Measurements from ENCODE around the gene HEATR5A. TPM values are rescaled to one million over a fixed set of nuclear protein-coding genes. Genes with fewer than 3 reads are reported as not detected.

HEATR5A gene
- total and polyA plus RNA-seq, 2 of the 13 experiments (the other 11 are each of a cell fraction or from before 2014, with no cell fraction given): 36.4 to 105 TPM

DNA sequence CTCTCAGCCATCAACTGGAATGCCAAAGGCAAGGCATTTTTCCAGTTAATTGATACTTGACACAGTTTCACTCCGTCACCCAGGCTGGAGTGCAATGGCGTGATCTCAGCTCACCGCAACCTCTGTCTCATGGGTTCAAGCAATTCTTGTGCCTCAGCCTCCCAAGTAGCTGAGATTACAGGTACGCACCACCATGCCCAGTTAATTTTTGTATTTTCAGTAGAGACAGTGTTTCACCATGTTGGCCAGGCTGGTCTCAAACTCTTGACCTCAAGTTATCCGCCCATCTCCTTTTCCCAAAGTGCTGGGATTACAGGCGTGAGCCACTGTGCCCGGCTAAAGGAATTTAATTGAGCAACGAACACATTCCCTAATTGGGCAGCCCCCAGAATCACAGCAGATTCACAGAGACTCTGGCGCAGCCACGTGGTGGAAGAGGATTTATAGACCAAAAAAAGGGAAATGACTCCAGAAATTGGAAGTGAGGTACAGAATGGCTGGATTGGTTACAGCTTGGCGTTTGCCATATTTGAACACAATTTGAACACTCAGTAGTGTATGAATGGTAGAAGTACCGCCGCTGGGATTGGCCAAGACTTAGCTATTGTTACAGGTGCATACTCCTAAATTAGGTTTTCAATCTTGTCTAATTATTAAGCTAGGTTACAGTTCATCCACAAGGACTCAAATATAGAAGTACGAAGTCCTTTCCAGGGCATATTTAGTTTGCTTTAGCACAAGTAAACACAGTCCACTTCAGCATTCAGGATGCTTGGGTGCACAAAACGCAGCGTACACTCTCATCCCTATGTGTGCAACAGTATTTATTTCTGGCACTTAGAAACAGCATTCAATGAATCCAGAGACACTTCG, 162.6 kb downstream of the HEATR5A start (continued):
- TF ChIP-seq, protein P1, sequence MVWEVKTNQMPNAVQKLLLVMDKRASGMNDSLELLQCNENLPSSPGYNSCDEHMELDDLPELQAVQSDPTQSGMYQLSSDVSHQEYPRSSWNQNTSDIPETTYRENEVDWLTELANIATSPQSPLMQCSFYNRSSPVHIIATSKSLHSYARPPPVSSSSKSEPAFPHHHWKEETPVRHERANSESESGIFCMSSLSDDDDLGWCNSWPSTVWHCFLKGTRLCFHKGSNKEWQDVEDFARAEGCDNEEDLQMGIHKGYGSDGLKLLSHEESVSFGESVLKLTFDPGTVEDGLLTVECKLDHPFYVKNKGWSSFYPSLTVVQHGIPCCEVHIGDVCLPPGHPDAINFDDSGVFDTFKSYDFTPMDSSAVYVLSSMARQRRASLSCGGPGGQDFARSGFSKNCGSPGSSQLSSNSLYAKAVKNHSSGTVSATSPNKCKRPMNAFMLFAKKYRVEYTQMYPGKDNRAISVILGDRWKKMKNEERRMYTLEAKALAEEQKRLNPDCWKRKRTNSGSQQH (CRISPR knock-in tag; IDR thresholded peaks at IDR 0.05; ENCODE audit: low read depth): peak; percentile 27; the same call in 1 of the 2 replicates
- TF ChIP-seq SMAD1 (CRISPR knock-in tag; IDR thresholded peaks at IDR 0.05; ENCODE audit: borderline replicate concordance, low read depth) (0 out of 2 replicates have a peak, but pooled peaks have one; percentile 18), KLF11 (CRISPR knock-in tag; IDR thresholded peaks at IDR 0.05) (peak; percentile 31; the same call in 1 of the 2 replicates)
- TF ChIP-seq, protein P2, sequence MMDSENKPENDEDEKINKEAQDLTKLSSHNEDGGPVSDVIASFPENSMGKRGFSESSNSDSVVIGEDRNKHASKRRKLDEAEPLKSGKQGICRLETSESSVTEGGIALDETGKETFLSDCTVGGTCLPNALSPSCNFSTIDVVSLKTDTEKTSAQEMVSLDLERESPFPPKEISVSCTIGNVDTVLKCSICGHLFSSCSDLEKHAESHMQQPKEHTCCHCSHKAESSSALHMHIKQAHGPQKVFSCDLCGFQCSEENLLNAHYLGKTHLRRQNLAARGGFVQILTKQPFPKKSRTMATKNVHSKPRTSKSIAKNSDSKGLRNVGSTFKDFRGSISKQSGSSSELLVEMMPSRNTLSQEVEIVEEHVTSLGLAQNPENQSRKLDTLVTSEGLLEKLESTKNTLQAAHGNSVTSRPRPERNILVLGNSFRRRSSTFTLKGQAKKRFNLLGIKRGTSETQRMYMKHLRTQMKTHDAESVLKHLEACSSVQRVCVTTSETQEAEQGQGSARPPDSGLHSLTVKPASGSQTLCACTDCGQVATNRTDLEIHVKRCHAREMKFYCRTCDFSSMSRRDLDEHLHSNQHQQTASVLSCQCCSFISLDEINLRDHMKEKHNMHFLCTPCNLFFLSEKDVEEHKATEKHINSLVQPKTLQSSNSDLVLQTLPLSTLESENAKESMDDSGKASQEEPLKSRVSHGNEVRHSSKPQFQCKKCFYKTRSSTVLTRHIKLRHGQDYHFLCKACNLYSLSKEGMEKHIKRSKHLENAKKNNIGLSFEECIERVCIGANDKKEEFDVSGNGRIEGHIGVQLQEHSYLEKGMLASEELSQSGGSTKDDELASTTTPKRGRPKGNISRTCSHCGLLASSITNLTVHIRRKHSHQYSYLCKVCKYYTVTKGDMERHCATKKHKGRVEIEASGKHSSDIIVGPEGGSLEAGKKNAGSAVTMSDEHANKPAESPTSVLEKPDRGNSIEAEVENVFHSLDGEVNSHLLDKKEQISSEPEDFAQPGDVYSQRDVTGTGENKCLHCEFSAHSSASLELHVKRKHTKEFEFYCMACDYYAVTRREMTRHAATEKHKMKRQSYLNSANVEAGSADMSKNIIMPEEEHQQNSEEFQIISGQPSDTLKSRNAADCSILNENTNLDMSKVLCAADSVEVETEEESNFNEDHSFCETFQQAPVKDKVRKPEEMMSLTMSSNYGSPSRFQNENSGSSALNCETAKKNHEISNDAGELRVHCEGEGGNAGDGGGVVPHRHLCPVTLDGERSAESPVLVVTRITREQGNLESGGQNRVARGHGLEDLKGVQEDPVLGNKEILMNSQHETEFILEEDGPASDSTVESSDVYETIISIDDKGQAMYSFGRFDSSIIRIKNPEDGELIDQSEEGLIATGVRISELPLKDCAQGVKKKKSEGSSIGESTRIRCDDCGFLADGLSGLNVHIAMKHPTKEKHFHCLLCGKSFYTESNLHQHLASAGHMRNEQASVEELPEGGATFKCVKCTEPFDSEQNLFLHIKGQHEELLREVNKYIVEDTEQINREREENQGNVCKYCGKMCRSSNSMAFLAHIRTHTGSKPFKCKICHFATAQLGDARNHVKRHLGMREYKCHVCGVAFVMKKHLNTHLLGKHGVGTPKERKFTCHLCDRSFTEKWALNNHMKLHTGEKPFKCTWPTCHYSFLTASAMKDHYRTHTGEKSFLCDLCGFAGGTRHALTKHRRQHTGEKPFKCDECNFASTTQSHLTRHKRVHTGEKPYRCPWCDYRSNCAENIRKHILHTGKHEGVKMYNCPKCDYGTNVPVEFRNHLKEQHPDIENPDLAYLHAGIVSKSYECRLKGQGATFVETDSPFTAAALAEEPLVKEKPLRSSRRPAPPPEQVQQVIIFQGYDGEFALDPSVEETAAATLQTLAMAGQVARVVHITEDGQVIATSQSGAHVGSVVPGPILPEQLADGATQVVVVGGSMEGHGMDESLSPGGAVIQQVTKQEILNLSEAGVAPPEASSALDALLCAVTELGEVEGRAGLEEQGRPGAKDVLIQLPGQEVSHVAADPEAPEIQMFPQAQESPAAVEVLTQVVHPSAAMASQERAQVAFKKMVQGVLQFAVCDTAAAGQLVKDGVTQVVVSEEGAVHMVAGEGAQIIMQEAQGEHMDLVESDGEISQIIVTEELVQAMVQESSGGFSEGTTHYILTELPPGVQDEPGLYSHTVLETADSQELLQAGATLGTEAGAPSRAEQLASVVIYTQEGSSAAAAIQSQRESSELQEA (CRISPR knock-in tag; IDR thresholded peaks at IDR 0.05; ENCODE audit: not compliant biosample characterization): peak; percentile 45
- TF ChIP-seq, protein P3, sequence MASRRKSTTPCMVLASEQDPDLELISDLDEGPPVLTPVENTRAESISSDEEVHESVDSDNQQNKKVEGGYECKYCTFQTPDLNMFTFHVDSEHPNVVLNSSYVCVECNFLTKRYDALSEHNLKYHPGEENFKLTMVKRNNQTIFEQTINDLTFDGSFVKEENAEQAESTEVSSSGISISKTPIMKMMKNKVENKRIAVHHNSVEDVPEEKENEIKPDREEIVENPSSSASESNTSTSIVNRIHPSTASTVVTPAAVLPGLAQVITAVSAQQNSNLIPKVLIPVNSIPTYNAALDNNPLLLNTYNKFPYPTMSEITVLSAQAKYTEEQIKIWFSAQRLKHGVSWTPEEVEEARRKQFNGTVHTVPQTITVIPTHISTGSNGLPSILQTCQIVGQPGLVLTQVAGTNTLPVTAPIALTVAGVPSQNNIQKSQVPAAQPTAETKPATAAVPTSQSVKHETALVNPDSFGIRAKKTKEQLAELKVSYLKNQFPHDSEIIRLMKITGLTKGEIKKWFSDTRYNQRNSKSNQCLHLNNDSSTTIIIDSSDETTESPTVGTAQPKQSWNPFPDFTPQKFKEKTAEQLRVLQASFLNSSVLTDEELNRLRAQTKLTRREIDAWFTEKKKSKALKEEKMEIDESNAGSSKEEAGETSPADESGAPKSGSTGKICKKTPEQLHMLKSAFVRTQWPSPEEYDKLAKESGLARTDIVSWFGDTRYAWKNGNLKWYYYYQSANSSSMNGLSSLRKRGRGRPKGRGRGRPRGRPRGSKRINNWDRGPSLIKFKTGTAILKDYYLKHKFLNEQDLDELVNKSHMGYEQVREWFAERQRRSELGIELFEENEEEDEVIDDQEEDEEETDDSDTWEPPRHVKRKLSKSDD (CRISPR knock-in tag; IDR thresholded peaks at IDR 0.05; ENCODE audit: low read depth): peak; percentile 81; the same call in 1 of the 2 replicates
- TF ChIP-seq, protein P4, sequence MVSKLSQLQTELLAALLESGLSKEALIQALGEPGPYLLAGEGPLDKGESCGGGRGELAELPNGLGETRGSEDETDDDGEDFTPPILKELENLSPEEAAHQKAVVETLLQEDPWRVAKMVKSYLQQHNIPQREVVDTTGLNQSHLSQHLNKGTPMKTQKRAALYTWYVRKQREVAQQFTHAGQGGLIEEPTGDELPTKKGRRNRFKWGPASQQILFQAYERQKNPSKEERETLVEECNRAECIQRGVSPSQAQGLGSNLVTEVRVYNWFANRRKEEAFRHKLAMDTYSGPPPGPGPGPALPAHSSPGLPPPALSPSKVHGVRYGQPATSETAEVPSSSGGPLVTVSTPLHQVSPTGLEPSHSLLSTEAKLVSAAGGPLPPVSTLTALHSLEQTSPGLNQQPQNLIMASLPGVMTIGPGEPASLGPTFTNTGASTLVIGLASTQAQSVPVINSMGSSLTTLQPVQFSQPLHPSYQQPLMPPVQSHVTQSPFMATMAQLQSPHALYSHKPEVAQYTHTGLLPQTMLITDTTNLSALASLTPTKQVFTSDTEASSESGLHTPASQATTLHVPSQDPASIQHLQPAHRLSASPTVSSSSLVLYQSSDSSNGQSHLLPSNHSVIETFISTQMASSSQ (IDR thresholded peaks at IDR 0.05; ENCODE audit: low read depth): peak; percentile 100
- TF ChIP-seq, protein P4 (CRISPR knock-in tag; IDR thresholded peaks at IDR 0.05; ENCODE audit: borderline replicate concordance): peak; percentile 100
